Activated CD8-positive, alpha-beta memory T cell treated with anti-CD3 and anti-CD28 coated beads, Interleukin-2, amount 50 U/mL, for 1 hour (primary cell): ENCODE measurements around the gene NELFA.
"Not testable (repeated sequence)": the region's sequence is repeated elsewhere in the genome, so short reads cannot be mapped to it uniquely, and the experiment has no call there.

ENCODE experiments used
- DNase-seq: peaks from one replicate; pipeline ENCODE4 v3.0.0-alpha.2; 2020; ENCODE audit errors: extremely low read depth

Gene NELFA

GRCh38 chr4:1993718-1994516 lies 14.9 kb downstream of the NELFA start:
- DNase-seq: not testable (repeated sequence)

- DNase-seq: no peak
Measured at GRCh38 chr4:1993169-1993516, 15.6 kb downstream of the NELFA start.

GRCh38 chr4:1992468-1993168 lies 16.2 kb downstream of the NELFA start:
- DNase-seq: no peak

- no peak for DNase-seq
Measured at GRCh38 chr4:1991596-1992434, 17.0 kb downstream of the NELFA start.

- no peak for DNase-seq
Measured at GRCh38 chr4:1991087-1991486, 17.7 kb downstream of the NELFA start.

- no peak for DNase-seq
Measured at GRCh38 chr4:1990676-1991075, 18.1 kb downstream of the NELFA start.

GRCh38 chr4:1990348-1990645 lies 18.5 kb downstream of the NELFA start:
- DNase-seq: no peak

- no peak for DNase-seq
Measured at GRCh38 chr4:1989533-1990347, 19.0 kb downstream of the NELFA start.

- no peak for DNase-seq
Measured at GRCh38 chr4:1988327-1988724, 20.4 kb downstream of the NELFA start.

- no peak for DNase-seq
Measured at GRCh38 chr4:1987721-1988326, 20.9 kb downstream of the NELFA start.

GRCh38 chr4:1987296-1987695 lies 21.5 kb downstream of the NELFA start:
- DNase-seq: no peak

- DNase-seq: no peak
Measured at GRCh38 chr4:1986578-1987210, 22.1 kb downstream of the NELFA start.

GRCh38 chr4:1985780-1986577 lies 22.8 kb downstream of the NELFA start:
- no peak for DNase-seq

GRCh38 chr4:1985294-1985693 lies 23.5 kb downstream of the NELFA start:
- no peak for DNase-seq

GRCh38 chr4:1984406-1985191 lies 24.2 kb downstream of the NELFA start:
- no peak for DNase-seq

GRCh38 chr4:1983846-1984405 lies 24.8 kb downstream of the NELFA start:
- DNase-seq: no peak

GRCh38 chr4:1983053-1983845 lies 25.5 kb downstream of the NELFA start:
- no peak for DNase-seq
